Fibroblast of the aortic adventitia (primary cell): ENCODE measurements around the gene GNG4. TPM values are rescaled to one million over a fixed set of nuclear protein-coding genes. Genes with fewer than 3 reads are reported as not detected.

ENCODE experiments used
- DNase-seq: peaks from one replicate; pipeline ENCODE4 v3.0.0-alpha.2; 2010; ENCODE audit warnings: low read depth
- H3K4me3 ChIP-seq: 2 replicates; pipeline ENCODE4 v1.5.1; 2011; ENCODE audit warnings: low read depth, mild to moderate bottlenecking, control low read depth, low read length, moderate library complexity
- CTCF ChIP-seq: IDR thresholded peaks from 2 replicates; pipeline ENCODE4 v1.5.1; 2011; ENCODE audit warnings: mild to moderate bottlenecking, low read length, control low read depth, inconsistent platforms; ENCODE audit not compliant: insufficient read depth
- total RNA-seq: library from RNA; depleted of rRNA; stranded (reverse); fragments of >200 nt; gene quantifications from 2 replicates; pipeline ENCODE4 v1.2.3, GENCODE V29; 2012; ENCODE audit warnings: low replicate concordance

GNG4 gene
- total RNA-seq, 1 donor: not detected

DNA sequence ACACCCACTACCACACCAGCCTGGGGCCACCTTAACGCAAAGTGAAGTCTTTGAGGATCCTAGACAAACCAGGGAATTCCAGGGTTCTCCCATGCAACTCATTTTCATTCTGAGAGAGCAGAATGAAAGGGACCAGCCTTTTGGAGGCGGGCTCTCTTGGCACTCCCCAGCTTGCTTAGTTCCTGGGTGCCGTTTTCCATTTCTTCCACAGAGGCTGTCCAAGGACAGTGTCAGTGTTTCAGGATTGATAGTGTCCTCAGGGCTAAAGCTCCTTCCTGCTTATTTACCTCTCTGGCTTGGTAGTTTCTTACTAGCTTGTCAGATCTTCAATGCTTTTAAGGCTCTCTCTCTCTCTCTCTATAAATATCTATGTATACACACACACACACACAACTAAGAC is 30.1 kb upstream of the GNG4 start:
- TF ChIP-seq CTCF: no peak
- no peak for DNase-seq
- no peak overlapping the region for H3K4me3 ChIP-seq

- no peak overlapping the region for H3K4me3 ChIP-seq
- no peak for DNase-seq
- no peak for TF ChIP-seq CTCF
Measured at GRCh38 chr1:235679005-235679404, 29.4 kb upstream of the GNG4 start.

DNA sequence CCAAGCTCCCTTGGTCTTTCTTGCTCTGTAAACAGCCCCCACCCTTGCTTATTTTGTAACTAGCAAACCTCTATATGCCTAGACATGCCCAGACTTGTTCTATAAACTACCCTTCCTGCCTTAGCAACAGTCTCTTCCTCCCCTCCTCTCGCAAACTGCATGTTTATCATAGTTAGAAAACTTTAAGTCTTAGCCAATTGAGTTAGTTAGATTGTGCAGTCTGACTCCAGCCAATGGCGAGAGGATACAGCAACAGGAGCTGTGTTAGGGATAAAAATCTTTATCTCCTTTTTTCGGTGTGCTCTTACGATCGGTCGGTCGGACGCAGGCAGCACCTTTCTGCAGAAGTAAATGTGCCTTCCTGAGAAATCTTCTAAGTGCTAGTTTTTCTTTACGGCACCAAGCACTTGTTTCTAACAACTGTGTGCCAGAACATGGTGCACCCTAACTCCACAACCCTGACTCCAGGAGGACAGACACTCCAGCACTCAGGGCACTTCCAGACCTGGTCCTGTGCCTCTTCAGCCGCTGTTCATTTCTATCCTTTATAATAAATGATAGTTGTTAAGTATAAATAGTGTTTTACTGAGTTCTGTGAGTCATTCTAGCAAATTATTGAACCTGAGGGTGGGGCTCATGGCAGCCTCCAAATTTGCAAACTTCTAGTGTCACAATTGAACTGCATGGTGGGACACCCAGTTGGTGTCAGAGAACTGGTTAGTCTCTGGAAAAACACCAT is 25.7 kb upstream of the GNG4 start:
- DNase-seq: peak; percentile 11

GRCh38 chr1:235673981-235674380 is 24.4 kb upstream of the GNG4 start:
- no peak for TF ChIP-seq CTCF
- DNase-seq: no peak
- H3K4me3 ChIP-seq: no peak overlapping the region

More for the DNA sequence above, 25.7 kb upstream of the GNG4 start:
- no peak overlapping the region for H3K4me3 ChIP-seq
- TF ChIP-seq CTCF: no peak

DNA sequence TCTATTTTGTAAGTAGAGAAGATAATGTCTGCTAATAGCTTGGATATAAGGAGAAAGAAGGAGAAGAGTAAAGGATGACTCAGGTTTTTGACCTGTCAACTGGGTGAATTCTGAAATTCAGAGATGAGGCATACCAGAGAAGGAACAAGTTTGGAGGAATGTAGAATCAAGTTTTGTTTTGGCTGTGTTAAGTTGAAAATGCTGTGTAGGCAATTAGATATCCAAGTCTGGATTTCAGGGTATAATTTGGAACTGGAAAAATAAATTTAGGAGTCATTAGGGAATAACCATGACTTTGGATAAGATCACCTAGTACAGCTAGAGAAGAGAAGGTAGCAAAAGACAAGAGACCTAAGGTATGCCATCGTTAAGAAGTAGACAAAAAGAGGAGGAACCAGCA is 22.4 kb upstream of the GNG4 start:
- no peak overlapping the region for H3K4me3 ChIP-seq
- TF ChIP-seq CTCF: no peak
- no peak for DNase-seq

- TF ChIP-seq CTCF: no peak
Measured at GRCh38 chr1:235670157-235670776, 20.7 kb upstream of the GNG4 start.

More at GRCh38 chr1:235670157-235670776, 20.7 kb upstream of the GNG4 start:
- H3K4me3 ChIP-seq: no peak overlapping the region
- DNase-seq: no peak
